ENCODE results near the gene SEC61A1. TPM values are rescaled to one million over a fixed set of nuclear protein-coding genes. Genes with fewer than 3 reads are reported as not detected.

Gene SEC61A1
- total RNA-seq: 63.4 TPM
- long read RNA-seq, transcript SEC61A1-201 (12 exons, 3,635 nt): major isoform, 70 of 159 reads
- long read RNA-seq, partial matches to known transcripts: 26 of 159 reads
- long read RNA-seq, other reads (novel, unspliced or antisense): 63 of 159 reads

GRCh38 chr3:128051837-128052594 is at the start of gene SEC61A1:
TSS of gene SEC61A1 (plus strand) at chr3:128052437. CDS start at chr3:128052553, 116 bp downstream.
- peak; percentile 98 for DNase-seq
- intact Hi-C loops (cut with micrococcal nuclease): no loop called here
- peak; percentile 96 for ATAC-seq

- ATAC-seq (no peak), DNase-seq (no peak)
- intact Hi-C loops (cut with micrococcal nuclease): no loop called here
Observed at GRCh38 chr3:128004661-128005060, 47.6 kb upstream of the SEC61A1 start.

- intact Hi-C loops (cut with micrococcal nuclease): no loop called here
- ATAC-seq: no peak
- DNase-seq: no peak
Observed at GRCh38 chr3:128006061-128007032, 45.9 kb upstream of the SEC61A1 start.

GRCh38 chr3:128007033-128007424 is 45.2 kb upstream of the SEC61A1 start:
- ATAC-seq: no peak
- intact Hi-C loops (cut with micrococcal nuclease): no loop called here
- DNase-seq: no peak

- DNase-seq (no peak), ATAC-seq (no peak)
- intact Hi-C loops (cut with micrococcal nuclease): no loop called here
Observed at GRCh38 chr3:128009952-128010846, 42.0 kb upstream of the SEC61A1 start.

GRCh38 chr3:128011140-128011539 is 41.1 kb upstream of the SEC61A1 start:
- ATAC-seq: no peak
- intact Hi-C loops (cut with micrococcal nuclease): no loop called here
- DNase-seq: peak; percentile 38

GRCh38 chr3:128012050-128012449 is 40.2 kb upstream of the SEC61A1 start:
- no peak for DNase-seq
- intact Hi-C loops (cut with micrococcal nuclease): no loop called here
- no peak for ATAC-seq

GRCh38 chr3:128014548-128014947 is 37.7 kb upstream of the SEC61A1 start:
- intact Hi-C loops (cut with micrococcal nuclease): no loop called here
- ATAC-seq (no peak), DNase-seq (no peak)

- DNase-seq (no peak), ATAC-seq (no peak)
- intact Hi-C loops (cut with micrococcal nuclease): no loop called here
Observed at GRCh38 chr3:128016502-128016901, 35.7 kb upstream of the SEC61A1 start.

- DNase-seq: peak; percentile 33
- ATAC-seq: no peak
- intact Hi-C loops (cut with micrococcal nuclease): no loop called here
Observed at GRCh38 chr3:128021768-128022372, 30.4 kb upstream of the SEC61A1 start.

- intact Hi-C loops (cut with micrococcal nuclease): no loop called here
- ATAC-seq (no peak), DNase-seq (no peak)
Observed at GRCh38 chr3:128033102-128033501, 19.1 kb upstream of the SEC61A1 start.

GRCh38 chr3:128036119-128036518 is 16.1 kb upstream of the SEC61A1 start:
- no peak for DNase-seq
- no peak for ATAC-seq
- intact Hi-C loops (cut with micrococcal nuclease): no loop called here

- intact Hi-C loops (cut with micrococcal nuclease): no loop called here
- DNase-seq (no peak), ATAC-seq (no peak)
Observed at GRCh38 chr3:128040041-128040440, 12.2 kb upstream of the SEC61A1 start.

- ATAC-seq (no peak), DNase-seq (no peak)
- intact Hi-C loops (cut with micrococcal nuclease): no loop called here
Observed at GRCh38 chr3:128040660-128041059, 11.6 kb upstream of the SEC61A1 start.

GRCh38 chr3:128041344-128041743 is 10.9 kb upstream of the SEC61A1 start:
- no peak for DNase-seq
- intact Hi-C loops (cut with micrococcal nuclease): no loop called here
- ATAC-seq: no peak

GRCh38 chr3:128050597-128050996 is 1.6 kb upstream of the SEC61A1 start:
- DNase-seq (peak; percentile 49), ATAC-seq (no peak)
- intact Hi-C loops (cut with micrococcal nuclease): no loop called here

GRCh38 chr3:128051459-128051836 is 789 bp upstream of the SEC61A1 start:
- no peak for DNase-seq
- intact Hi-C loops (cut with micrococcal nuclease): no loop called here
- ATAC-seq: no peak

GRCh38 chr3:128052595-128053351 is 536 bp downstream of the SEC61A1 start:
- DNase-seq (no peak), ATAC-seq (peak; percentile 3)
- intact Hi-C loops (cut with micrococcal nuclease): no loop called here

Measured in left ventricle myocardium superior (tissue), 1 donor.